ENCODE measurements around the gene SLC2A5.
"Not testable (repeated sequence)": the region's sequence is repeated elsewhere in the genome, so short reads cannot be mapped to it uniquely, and the experiment has no call there.

SLC2A5 gene

GRCh38 chr1:9033363-9033762 is 36.1 kb downstream of the SLC2A5 start:
- DNase-seq (ENCODE audit: low spot score): no peak

- DNase-seq (ENCODE audit: low spot score): no peak
Observed at GRCh38 chr1:9031484-9032259, 37.8 kb downstream of the SLC2A5 start.

GRCh38 chr1:9031077-9031476 is 38.4 kb downstream of the SLC2A5 start:
- DNase-seq (ENCODE audit: low spot score): not testable (repeated sequence)

GRCh38 chr1:9028921-9029705 is 40.3 kb downstream of the SLC2A5 start:
- no peak for DNase-seq (ENCODE audit: low spot score)

GRCh38 chr1:9027307-9027706 is 42.1 kb downstream of the SLC2A5 start:
- no peak for DNase-seq (ENCODE audit: low spot score)

- DNase-seq (ENCODE audit: low spot score): no peak
Observed at GRCh38 chr1:9025449-9025848, 44.0 kb downstream of the SLC2A5 start.

GRCh38 chr1:9024837-9025236 is 44.6 kb downstream of the SLC2A5 start:
- DNase-seq (ENCODE audit: low spot score): no peak

- DNase-seq (ENCODE audit: low spot score): no peak
Observed at GRCh38 chr1:9022773-9023172, 46.7 kb downstream of the SLC2A5 start.

GRCh38 chr1:9022026-9022738 is 47.3 kb downstream of the SLC2A5 start:
- DNase-seq (ENCODE audit: low spot score): not testable (repeated sequence)

GRCh38 chr1:9020305-9020704 is 49.1 kb downstream of the SLC2A5 start:
- DNase-seq (ENCODE audit: low spot score): no peak

GRCh38 chr1:9019896-9020295 is 49.5 kb downstream of the SLC2A5 start:
- DNase-seq (ENCODE audit: low spot score): no peak

- no peak for DNase-seq (ENCODE audit: low spot score)
Observed at GRCh38 chr1:9018333-9018732, 51.1 kb downstream of the SLC2A5 start.

GRCh38 chr1:9016455-9016854 is 53.0 kb downstream of the SLC2A5 start:
- DNase-seq (ENCODE audit: low spot score): no peak

- DNase-seq (ENCODE audit: low spot score): no peak
Observed at GRCh38 chr1:9014475-9015375, 54.7 kb downstream of the SLC2A5 start.

- DNase-seq (ENCODE audit: low spot score): no peak
Observed at GRCh38 chr1:9013819-9014218, 55.6 kb downstream of the SLC2A5 start.

- no peak for DNase-seq (ENCODE audit: low spot score)
Observed at GRCh38 chr1:9010781-9011323, 58.6 kb downstream of the SLC2A5 start.

GRCh38 chr1:9009438-9010370 is 59.7 kb downstream of the SLC2A5 start:
- no peak for DNase-seq (ENCODE audit: low spot score)

GRCh38 chr1:9008236-9008635 is 61.2 kb downstream of the SLC2A5 start:
- DNase-seq (ENCODE audit: low spot score): no peak

- no peak for DNase-seq (ENCODE audit: low spot score)
Observed at GRCh38 chr1:9006956-9007615, 62.3 kb downstream of the SLC2A5 start.

- DNase-seq (ENCODE audit: low spot score): no peak
Observed at GRCh38 chr1:9005395-9005708, 64.1 kb downstream of the SLC2A5 start.

All from CD4-positive, alpha-beta T cell treated with Interleukin-6 at 100 ng/mL for 8 hours (primary cell).